ENCODE results near the gene PET100.

The PET100 gene

GRCh38 chr19:7629347-7630054, at the start of gene PET100, which contains the start of gene XAB2:
TSS of gene PET100 (plus strand) at chr19:7629793. CDS start at chr19:7629834, 41 bp downstream.
TSS of gene XAB2 (minus strand) at chr19:7629545. CDS start at chr19:7629527, 18 bp downstream.
- peak; percentile 99 for DNase-seq (ENCODE audit: low read depth)
- TF ChIP-seq CTCF (IDR thresholded peaks at IDR 0.05; ENCODE audit: insufficient read depth, low read depth, low read length, missing control alignments): no peak
- peak within 1 kb of the TSS; percentile 93 for H3K4me3 ChIP-seq (ENCODE audit: low read depth, low read length)

GRCh38 chr19:7582446-7582845, 47.1 kb upstream of the PET100 start:
- no peak for DNase-seq (ENCODE audit: low read depth)
- TF ChIP-seq CTCF (IDR thresholded peaks at IDR 0.05; ENCODE audit: insufficient read depth, low read depth, low read length, missing control alignments): no peak
- H3K4me3 ChIP-seq (ENCODE audit: low read depth, low read length): no peak overlapping the region

GRCh38 chr19:7589822-7590221, 39.8 kb upstream of the PET100 start:
- DNase-seq (ENCODE audit: low read depth): no peak
- no peak overlapping the region for H3K4me3 ChIP-seq (ENCODE audit: low read depth, low read length)
- TF ChIP-seq CTCF (IDR thresholded peaks at IDR 0.05; ENCODE audit: insufficient read depth, low read depth, low read length, missing control alignments): no peak

- no peak for DNase-seq (ENCODE audit: low read depth)
- H3K4me3 ChIP-seq (ENCODE audit: low read depth, low read length): no peak overlapping the region
- no peak for TF ChIP-seq CTCF (IDR thresholded peaks at IDR 0.05; ENCODE audit: insufficient read depth, low read depth, low read length, missing control alignments)
These were observed 39.3 kb upstream of the PET100 start for GRCh38 chr19:7590256-7590655.

GRCh38 chr19:7595466-7596133, 34.0 kb upstream of the PET100 start, which contains the start of gene CAMSAP3:
TSS of gene CAMSAP3 (plus strand) at chr19:7595863. CDS start at chr19:7596003, 140 bp downstream.
- peak; percentile 54 for DNase-seq (ENCODE audit: low read depth)
- no peak for TF ChIP-seq CTCF (IDR thresholded peaks at IDR 0.05; ENCODE audit: insufficient read depth, low read depth, low read length, missing control alignments)
- H3K4me3 ChIP-seq (ENCODE audit: low read depth, low read length): peak within 1 kb of the TSS; percentile 42

- TF ChIP-seq CTCF (IDR thresholded peaks at IDR 0.05; ENCODE audit: insufficient read depth, low read depth, low read length, missing control alignments): no peak
- no peak for DNase-seq (ENCODE audit: low read depth)
- peak overlapping the region; percentile 42 for H3K4me3 ChIP-seq (ENCODE audit: low read depth, low read length)
These were observed 33.2 kb upstream of the PET100 start for GRCh38 chr19:7596211-7596937.
